ENCODE measurements around the gene HFM1. TPM values are rescaled to one million over a fixed set of nuclear protein-coding genes. Genes with fewer than 3 reads are reported as not detected.

HFM1 gene
- total RNA-seq, 1 experiment from 2014 or later, result 0.39 TPM

- H3K36me3 ChIP-seq (ENCODE audit: control insufficient read depth, insufficient read depth, low read length), result no peaks in the 10 kb centered on the region
- CTCF ChIA-PET, result no interaction called here
- H3K27ac ChIP-seq (ENCODE audit: low read length), result no peak overlapping the region
- no peak for DNase-seq (ENCODE audit: low read depth, low spot score)
- intact Hi-C loops (cut with micrococcal nuclease; ENCODE audit: unreplicated experiment), result loop anchor here (5.0 to 10.0 kb wide), 2 partner anchors 219 to 641 kb away; partner anchors contain the start of gene CDC7
- H3K4me1 ChIP-seq (ENCODE audit: control insufficient read depth, insufficient read depth, low read length), result no peaks in the 10 kb centered on the region
- in situ Hi-C loops (cut with HindIII; ENCODE audit: low pct_unique_long_range_greater_than_20kb, low sequenced_read_pairs), result no loop called here
- H3K27me3 ChIP-seq (ENCODE audit: control insufficient read depth, insufficient read depth, low read length), result peaks cover 4% of the 10 kb centered on the region; the same call in 1 of the 2 replicates
- no peak overlapping the region for H3K4me3 ChIP-seq (ENCODE audit: low read depth in 2 of 2, low read length in 2 of 2)
- TF ChIP-seq POLR2AphosphoS5 (IDR thresholded peaks at IDR 0.05; ENCODE audit: low read depth, low read length) (no peak), CTCF (IDR thresholded peaks at IDR 0.05) (no peak), TCF7L2 (IDR thresholded peaks at IDR 0.05; ENCODE audit: low read depth, low read length) (no peak), SIN3A (IDR thresholded peaks at IDR 0.05; ENCODE audit: borderline replicate concordance, insufficient read depth, low read depth, low read length) (no peak)
- TF ChIP-seq, protein P1, sequence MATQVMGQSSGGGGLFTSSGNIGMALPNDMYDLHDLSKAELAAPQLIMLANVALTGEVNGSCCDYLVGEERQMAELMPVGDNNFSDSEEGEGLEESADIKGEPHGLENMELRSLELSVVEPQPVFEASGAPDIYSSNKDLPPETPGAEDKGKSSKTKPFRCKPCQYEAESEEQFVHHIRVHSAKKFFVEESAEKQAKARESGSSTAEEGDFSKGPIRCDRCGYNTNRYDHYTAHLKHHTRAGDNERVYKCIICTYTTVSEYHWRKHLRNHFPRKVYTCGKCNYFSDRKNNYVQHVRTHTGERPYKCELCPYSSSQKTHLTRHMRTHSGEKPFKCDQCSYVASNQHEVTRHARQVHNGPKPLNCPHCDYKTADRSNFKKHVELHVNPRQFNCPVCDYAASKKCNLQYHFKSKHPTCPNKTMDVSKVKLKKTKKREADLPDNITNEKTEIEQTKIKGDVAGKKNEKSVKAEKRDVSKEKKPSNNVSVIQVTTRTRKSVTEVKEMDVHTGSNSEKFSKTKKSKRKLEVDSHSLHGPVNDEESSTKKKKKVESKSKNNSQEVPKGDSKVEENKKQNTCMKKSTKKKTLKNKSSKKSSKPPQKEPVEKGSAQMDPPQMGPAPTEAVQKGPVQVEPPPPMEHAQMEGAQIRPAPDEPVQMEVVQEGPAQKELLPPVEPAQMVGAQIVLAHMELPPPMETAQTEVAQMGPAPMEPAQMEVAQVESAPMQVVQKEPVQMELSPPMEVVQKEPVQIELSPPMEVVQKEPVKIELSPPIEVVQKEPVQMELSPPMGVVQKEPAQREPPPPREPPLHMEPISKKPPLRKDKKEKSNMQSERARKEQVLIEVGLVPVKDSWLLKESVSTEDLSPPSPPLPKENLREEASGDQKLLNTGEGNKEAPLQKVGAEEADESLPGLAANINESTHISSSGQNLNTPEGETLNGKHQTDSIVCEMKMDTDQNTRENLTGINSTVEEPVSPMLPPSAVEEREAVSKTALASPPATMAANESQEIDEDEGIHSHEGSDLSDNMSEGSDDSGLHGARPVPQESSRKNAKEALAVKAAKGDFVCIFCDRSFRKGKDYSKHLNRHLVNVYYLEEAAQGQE (IDR thresholded peaks at IDR 0.05; ENCODE audit: insufficient read depth in 1 of 2, low read depth in 2 of 2, low read length in 1 of 2), result no peak
- BruUV-seq (replicated peaks), result no TSS peak
- POLR2A ChIA-PET, result no interaction called here
- H3K9me3 ChIP-seq (ENCODE audit: control insufficient read depth, insufficient read depth, low read depth, low read length), result no peaks in the 10 kb centered on the region
- peak; percentile 41 for ATAC-seq
Measured at GRCh38 chr1:91283421-91283726, 121.3 kb downstream of the HFM1 start.

GRCh38 chr1:91282695-91283420, 121.8 kb downstream of the HFM1 start:
- Histone ChIP-seq H3K4me1 (ENCODE audit: control insufficient read depth, insufficient read depth, low read length) (no peaks in the 10 kb centered on the region), H3K27me3 (ENCODE audit: control insufficient read depth, insufficient read depth, low read length) (peaks cover 4% of the 10 kb centered on the region; the same call in 1 of the 2 replicates), H3K36me3 (ENCODE audit: control insufficient read depth, insufficient read depth, low read length) (no peaks in the 10 kb centered on the region), H3K27ac (ENCODE audit: low read length) (no peak overlapping the region), H3K9me3 (ENCODE audit: control insufficient read depth, insufficient read depth, low read depth, low read length) (no peaks in the 10 kb centered on the region), H3K4me3 (ENCODE audit: low read depth in 2 of 2, low read length in 2 of 2) (peak overlapping the region in 1 of 2 experiments; percentile 19; a peak in 1 of 4 replicates)
- ChIA-PET POLR2A (no interaction called here), CTCF (no interaction called here)
- intact Hi-C loops (cut with micrococcal nuclease; ENCODE audit: unreplicated experiment), result loop anchor here (1.0 to 10.0 kb wide), 3 partner anchors 119 to 642 kb away; partner anchors contain the start of gene CDC7
- TF ChIP-seq POLR2AphosphoS5 (IDR thresholded peaks at IDR 0.05; ENCODE audit: low read depth, low read length) (no peak), CTCF (IDR thresholded peaks at IDR 0.05) (peak; percentile 91)
- no TSS peak for BruUV-seq (replicated peaks)
- in situ Hi-C loops (cut with HindIII; ENCODE audit: low pct_unique_long_range_greater_than_20kb, low sequenced_read_pairs), result no loop called here
- ATAC-seq, result peak; percentile 90
- peak; percentile 56 for DNase-seq (ENCODE audit: low read depth, low spot score)
